ENCODE data around the gene FAM25G.

GRCh38 chr10:47451273-47451997 lies 40.1 kb downstream of the FAM25G start:
- TF ChIP-seq CTCF (IDR thresholded peaks at IDR 0.05), result no peak
- TF ChIP-seq EP300 (IDR thresholded peaks at IDR 0.05), result no peak
